ENCODE results near the gene SUPT4H1. TPM values are rescaled to one million over a fixed set of nuclear protein-coding genes. Genes with fewer than 3 reads are reported as not detected.

SUPT4H1 gene
- total RNA-seq, 1 experiment from 2014 or later, result 70.9 TPM

DNA sequence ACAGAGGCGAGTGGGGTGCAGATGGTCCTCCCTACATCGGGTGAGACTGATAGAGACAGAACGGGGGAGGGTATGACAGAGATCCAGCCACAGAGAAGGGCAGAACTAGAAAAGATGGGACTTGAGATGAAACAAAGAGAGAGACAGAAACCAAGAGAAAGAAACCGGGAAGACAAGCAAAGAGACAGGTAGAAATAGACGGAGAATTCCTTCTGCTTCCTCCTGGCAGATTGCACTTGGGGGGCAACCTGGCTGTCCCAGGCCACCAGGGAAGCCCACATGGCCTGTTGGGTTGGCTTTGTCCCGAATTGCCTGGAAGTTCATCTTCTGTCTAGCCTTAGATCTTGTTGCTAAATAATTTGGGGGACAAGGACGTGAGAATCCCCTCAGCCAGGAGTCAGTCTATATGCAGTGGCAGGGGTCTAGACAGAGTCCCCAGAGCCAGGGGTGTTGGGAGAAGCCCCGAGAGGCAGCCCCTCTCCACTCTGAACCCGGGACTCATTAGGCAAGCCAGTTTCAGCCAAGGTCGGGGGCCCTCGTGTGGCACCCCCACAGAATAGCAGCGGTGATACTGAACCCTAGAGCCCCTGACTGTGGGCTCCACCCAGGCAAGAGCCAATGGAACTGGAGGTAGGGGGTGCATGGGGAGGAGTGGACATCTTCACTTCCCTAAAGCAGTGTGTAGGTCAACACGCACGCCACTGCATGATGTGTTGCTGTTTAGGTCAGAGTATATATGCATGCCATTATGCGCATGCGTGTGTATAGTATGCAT, 22.8 kb downstream of the SUPT4H1 start:
- H3K9me3 Mint-ChIP-seq (ENCODE audit: unreplicated experiment), result no peaks in the 10 kb centered on the region
- no TSS peak for BruUV-seq (replicated peaks)
- intact Hi-C loops (cut with micrococcal nuclease; ENCODE audit: unreplicated experiment), result no loop called here
- no peak overlapping the region for H3K4me3 Mint-ChIP-seq (ENCODE audit: unreplicated experiment)
- H3K36me3 Mint-ChIP-seq (ENCODE audit: insufficient read depth, unreplicated experiment), result peaks cover 21% of the 10 kb centered on the region
- H3K27ac Mint-ChIP-seq (ENCODE audit: unreplicated experiment), result peak overlapping the region; percentile 12
- Histone ChIP-seq H3K9me3 (no peaks in the 10 kb centered on the region), H3K4me1 (no peaks in the 10 kb centered on the region; the same call in 1 of the 2 replicates), H3K36me3 (ENCODE audit: control insufficient read depth, insufficient read depth, low read length) (no peaks in the 10 kb centered on the region), H3K4me3 (ENCODE audit: low read depth, low read length) (no peak overlapping the region), H3K27me3 (replicated peaks; ENCODE audit: control insufficient read depth, insufficient read depth, low read length) (no peaks in the 10 kb centered on the region)
- POLR2A ChIA-PET, result no interaction called here
- peak in 1 of 2 experiments; percentile 7 for TF ChIP-seq CTCF (IDR thresholded peaks at IDR 0.05; ENCODE audit: insufficient read depth in 1 of 2, low read depth in 1 of 2, low read length in 1 of 2, severe bottlenecking in 1 of 2, unreplicated experiment in 1 of 2)
- H3K4me1 Mint-ChIP-seq (ENCODE audit: low read depth, unreplicated experiment), result peaks cover 14% of the 10 kb centered on the region
- CTCF ChIA-PET, result no interaction called here
- no peak for DNase-seq
- no peaks in the 10 kb centered on the region for H3K27me3 Mint-ChIP-seq (ENCODE audit: insufficient read depth, unreplicated experiment)

DNA sequence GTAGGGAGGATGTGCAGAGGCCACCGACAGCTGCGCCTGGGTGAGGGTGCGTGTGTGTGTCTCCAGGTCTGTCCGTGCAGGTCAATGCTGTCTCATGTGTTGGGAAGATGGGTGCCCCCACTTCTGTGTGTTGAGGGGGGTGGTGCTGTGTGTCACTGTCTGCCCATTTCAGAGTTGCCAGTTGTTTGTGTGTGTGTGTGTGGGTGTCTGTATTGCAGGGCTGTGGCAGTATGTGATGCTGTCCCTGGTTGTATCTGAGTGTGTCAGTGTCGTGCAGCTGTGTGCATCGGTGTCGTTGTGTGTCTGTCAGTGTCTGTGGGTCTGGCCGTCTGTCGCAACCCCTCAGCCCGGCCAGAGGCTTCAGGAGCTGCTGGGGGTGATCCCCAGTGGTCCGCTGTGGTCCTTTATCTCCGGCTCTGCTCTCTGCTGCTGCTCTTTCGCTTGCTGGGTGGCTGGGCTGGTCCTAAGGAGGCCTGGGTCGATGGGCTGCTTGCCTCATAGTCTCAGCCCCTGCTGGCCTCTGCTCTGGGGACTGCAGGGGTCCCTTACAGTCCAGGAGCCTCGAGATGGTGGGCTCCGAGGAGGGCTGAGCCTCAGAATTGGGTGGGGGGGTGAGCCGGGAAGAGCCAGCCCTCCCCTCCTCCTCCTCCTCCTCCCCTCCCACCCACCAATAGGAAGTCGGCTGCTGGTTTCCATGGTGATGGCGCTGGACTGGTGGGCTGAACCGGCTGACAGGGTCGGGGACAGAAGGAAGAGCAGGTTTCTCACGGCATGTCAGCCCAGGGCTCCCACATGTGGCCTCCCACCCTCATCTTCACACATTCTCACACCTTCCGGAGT, 23.6 kb downstream of the SUPT4H1 start, which contains the start of gene TSPOAP1:
TSPOAP1 (minus strand) TSS at position 601 of the 840 bp plus-strand sequence. CDS start 875 bp downstream, outside the sequence.
- Mint-ChIP-seq H3K27ac (ENCODE audit: unreplicated experiment) (peak within 1 kb of the TSS; percentile 27), H3K4me1 (ENCODE audit: low read depth, unreplicated experiment) (peaks cover 14% of the 10 kb centered on the region), H3K36me3 (ENCODE audit: insufficient read depth, unreplicated experiment) (peaks cover 20% of the 10 kb centered on the region), H3K9me3 (ENCODE audit: unreplicated experiment) (no peaks in the 10 kb centered on the region), H3K4me3 (ENCODE audit: unreplicated experiment) (no peak within 1 kb of the TSS), H3K27me3 (ENCODE audit: insufficient read depth, unreplicated experiment) (no peaks in the 10 kb centered on the region)
- TF ChIP-seq CTCF (IDR thresholded peaks at IDR 0.05; ENCODE audit: insufficient read depth in 1 of 2, low read depth in 1 of 2, low read length in 1 of 2, severe bottlenecking in 1 of 2, unreplicated experiment in 1 of 2), result no peak
- no TSS peak for BruUV-seq (replicated peaks)
- intact Hi-C loops (cut with micrococcal nuclease; ENCODE audit: unreplicated experiment), result no loop called here
- Histone ChIP-seq H3K27me3 (replicated peaks; ENCODE audit: control insufficient read depth, insufficient read depth, low read length) (no peaks in the 10 kb centered on the region), H3K9me3 (no peaks in the 10 kb centered on the region), H3K4me1 (no peaks in the 10 kb centered on the region; the same call in 1 of the 2 replicates), H3K4me3 (ENCODE audit: low read depth, low read length) (no peak within 1 kb of the TSS), H3K36me3 (ENCODE audit: control insufficient read depth, insufficient read depth, low read length) (no peaks in the 10 kb centered on the region)
- CTCF ChIA-PET, result interaction anchor here (1.0 kb wide), 2 partner anchors 11 to 89 kb away, joined by 4 read pairs; partner anchors contain the start of gene RNF43
- no peak for DNase-seq
- POLR2A ChIA-PET, result no interaction called here
